GM12878 (cell line): ENCODE data around the gene ZC3H10. TPM values are rescaled to one million over a fixed set of nuclear protein-coding genes. Genes with fewer than 3 reads are reported as not detected.

Source experiments
- ATAC-seq: fragments of 200-7000 bp; cut with Tn5 transposase; 3 replicates; pipeline ENCODE4 v1.9.1; 2020; ENCODE audit warnings: mild to moderate bottlenecking, moderate library complexity
- BruUV-seq: library from RNA; stranded (reverse); fragments of 400-500 nt; replicated peaks from 2 replicates; lab custom pipeline; 2021; lab: Mats Ljungman, UMichigan
- CTCF ChIA-PET: fragments of 300-600 bp; sonication (Branson Sonifier 250); formaldehyde crosslinking; extraction: SDS; loops from one replicate; lab custom pipeline; 2021; ENCODE audit warnings: inconsistent platforms; lab: Yijun Ruan, JAX
- POLR2A ChIA-PET: fragments of 350-600 bp; formaldehyde crosslinking; extraction: SDS; loops from one replicate; lab custom pipeline; 2021; ENCODE audit warnings: inconsistent platforms; lab: Charles Lee
- RAD21 ChIA-PET: fragments of 300-600 bp; sonication (Branson Sonifier 250); formaldehyde crosslinking; loops from one replicate; lab custom pipeline; 2023; ENCODE audit warnings: antibody characterized with exemption; ENCODE audit not compliant: unreplicated experiment; lab: Charles Lee
- SMC1A ChIA-PET: fragments of 300-600 bp; sonication (Branson Sonifier 250); formaldehyde crosslinking; loops from one replicate; lab custom pipeline; 2023; ENCODE audit not compliant: unreplicated experiment, uncharacterized antibody; lab: Charles Lee
- DNase-seq: peaks from one replicate; pipeline ENCODE4 v3.0.0-alpha.2; 2011; ENCODE audit warnings: low read depth, low spot score
- FAIRE-seq: peaks from 3 replicates; lab custom pipeline; 2011; peaks lifted over from hg19 to GRCh38; lab: Jason Lieb, UNC
- H2AFZ ChIP-seq: 2 replicates; pipeline ENCODE4 v1.6.0; 2011; ENCODE audit warnings: low read depth, low read length, control low read depth; ENCODE audit not compliant: control insufficient read depth
- H3K27ac ChIP-seq: 2 replicates; pipeline ENCODE4 v1.5.1; 2011; ENCODE audit warnings: control low read depth; ENCODE audit not compliant: control insufficient read depth, insufficient read depth
- H3K27me3 ChIP-seq, 2 experiments: replicated peaks in 1 of 2; 2 replicates each; pipeline versions ENCODE4 v1.6.0 to v1.6.1; 2011; ENCODE audit warnings: low read length in 1 of 2; ENCODE audit not compliant: control insufficient read depth in 2 of 2, insufficient read depth in 2 of 2
- H3K36me3 ChIP-seq, 2 experiments: 2 replicates each; pipeline ENCODE4 v1.5.1; 2011; ENCODE audit warnings: low read length in 1 of 2; ENCODE audit not compliant: control insufficient read depth in 2 of 2, insufficient read depth in 2 of 2
- H3K4me1 ChIP-seq: 2 replicates; pipeline ENCODE4 v1.6.1; 2011; ENCODE audit warnings: mild to moderate bottlenecking, low read length, moderate library complexity, mixed read lengths; ENCODE audit not compliant: control insufficient read depth, insufficient read depth
- H3K4me2 ChIP-seq: 2 replicates; pipeline ENCODE4 v1.6.0; 2011; ENCODE audit warnings: control low read depth; ENCODE audit not compliant: control insufficient read depth, insufficient read depth
- H3K4me3 ChIP-seq: fragments of 200-600 bp; sonication (generic); 2 replicates; pipeline ENCODE4 v1.5.1; 2016
- H3K79me2 ChIP-seq: 2 replicates; pipeline ENCODE4 v1.6.0; 2011; ENCODE audit warnings: low read length; ENCODE audit not compliant: control insufficient read depth, insufficient read depth
- H3K9ac ChIP-seq: 2 replicates; pipeline ENCODE4 v1.8.0; 2011; ENCODE audit warnings: low read length, control low read depth, mixed read lengths; ENCODE audit not compliant: control insufficient read depth, insufficient read depth
- H3K9me3 ChIP-seq: replicated peaks from 3 replicates; pipeline ENCODE4 v1.5.1; 2011; ENCODE audit warnings: mild to moderate bottlenecking, low read length; ENCODE audit not compliant: control insufficient read depth, insufficient read depth
- H4K20me1 ChIP-seq: 2 replicates; pipeline ENCODE4 v1.6.0; 2011; ENCODE audit not compliant: control insufficient read depth, insufficient read depth
- EED ChIP-seq: sonication (generic); IDR thresholded peaks from 2 replicates; pipeline ENCODE4 v1.6.1; 2016; ENCODE audit warnings: antibody characterized with exemption, low read depth
- EP300 ChIP-seq, 2 experiments: fragments of 150-350 bp in 1 of 2; IDR thresholded peaks; 2 replicates each; pipeline ENCODE4 v1.6.1; 2011 to 2012; ENCODE audit warnings: low read depth in 2 of 2, low read length in 2 of 2, borderline replicate concordance in 1 of 2, improper control_type of control experiment in 1 of 2, inconsistent platforms in 1 of 2; ENCODE audit not compliant: control insufficient read depth in 1 of 2
- ETV6 ChIP-seq, 2 experiments: fragments of 450-650 bp in 1 of 2; IDR thresholded peaks in 1 of 2; conservative IDR thresholded peaks in 1 of 2; 2 replicates each; pipeline ENCODE4 v1.6.1; 2014; ENCODE audit warnings: antibody characterized with exemption in 1 of 2, borderline replicate concordance in 1 of 2, low read depth in 1 of 2, mild to moderate bottlenecking in 1 of 2, moderate library complexity in 1 of 2
- MEF2A ChIP-seq: IDR thresholded peaks from 2 replicates; pipeline ENCODE4 v1.6.1; 2011; ENCODE audit warnings: low read depth, mild to moderate bottlenecking, low read length, moderate library complexity; ENCODE audit not compliant: insufficient read depth
- MLLT1 ChIP-seq: fragments of 450-650 bp; IDR thresholded peaks from 2 replicates; pipeline ENCODE4 v1.6.1; 2016; ENCODE audit warnings: mild to moderate bottlenecking
- MTA3 ChIP-seq: IDR thresholded peaks from 2 replicates; pipeline ENCODE4 v1.6.1; 2012; ENCODE audit warnings: low read length, inconsistent platforms, borderline replicate concordance
- POLR2A ChIP-seq: IDR thresholded peaks from 2 replicates; pipeline ENCODE4 v1.6.1; 2011; ENCODE audit warnings: low read depth, mild to moderate bottlenecking, low read length
- POLR2AphosphoS5 ChIP-seq: IDR thresholded peaks from 2 replicates; pipeline ENCODE4 v1.6.1; 2011; ENCODE audit warnings: mild to moderate bottlenecking, low read length, inconsistent platforms
- SKIL ChIP-seq: fragments of 450-650 bp; IDR thresholded peaks from 2 replicates; pipeline ENCODE4 v1.6.1; 2017; ENCODE audit warnings: mild to moderate bottlenecking, low read depth, inconsistent platforms; ENCODE audit not compliant: poor library complexity, severe bottlenecking
- WGBS: methylation state at CpG from one replicate; pipeline ENCODE4 v1.1.6; 2016; ENCODE audit warnings: low lambda C conversion rate; ENCODE audit not compliant: insufficient replicate concordance, insufficient coverage; ENCODE audit errors: missing lambda C conversion rate; 5-methylcytosine and 5-hydroxymethylcytosine counted together
- in situ Hi-C: fragments of 300-500 bp; cut with MboI; formaldehyde crosslinking; loops from 9 replicates; pipeline ENCODE4 v1.14.3; 2018; ENCODE audit warnings: mixed read lengths
- intact Hi-C: fragments of 100-400 bp; cut with micrococcal nuclease; formaldehyde crosslinking; loops from one replicate; pipeline ENCODE4 v1.14.2; 2022; ENCODE audit not compliant: unreplicated experiment
- polyA plus RNA-seq, 11 experiments: library from polyadenylated mRNA; depleted of rRNA in 4 of 11; unstranded in 6 of 11; stranded (reverse) in 5 of 11; fragments of >200 nt; fragmentation: Nextera tagmentation in 4 of 11; fragmentation: Illumina TruSeq in 1 of 11; extraction: Ambion mirVana in 4 of 11; extraction: Trizol in 1 of 11; gene quantifications; 1 replicate in 1 of 11; 2 replicates in 10 of 11; pipeline versions ENCODE4 v1.2.1 to v1.2.3, GENCODE V29; 2011 to 2016; ENCODE audit warnings: inconsistent platforms in 2 of 11, missing spikeins in 2 of 11, low read depth in 1 of 11
- total RNA-seq, 4 experiments: library from RNA; depleted of rRNA in 3 of 4; stranded (reverse); fragments of >200 nt in 3 of 4; fragmentation: Illumina TruSeq in 1 of 4; extraction: Trizol in 1 of 4; gene quantifications; 2 replicates each; pipeline versions ENCODE4 v1.2.1 to v1.2.3, GENCODE V29; 2013 to 2021
- TF ChIP-seq, protein P1 (sequence below): fragments of 450-650 bp; formaldehyde crosslinking; IDR thresholded peaks from 2 replicates; pipeline ENCODE4 v1.5.0; 2022; ENCODE audit warnings: mild to moderate bottlenecking, missing genetic modification characterization

ZC3H10 gene
- total and polyA plus RNA-seq, 10 of the 15 experiments (the other 5 are each of a cell fraction or from before 2014, with no cell fraction given), result 0.56 to 6.4 (median 3.7) TPM

DNA sequence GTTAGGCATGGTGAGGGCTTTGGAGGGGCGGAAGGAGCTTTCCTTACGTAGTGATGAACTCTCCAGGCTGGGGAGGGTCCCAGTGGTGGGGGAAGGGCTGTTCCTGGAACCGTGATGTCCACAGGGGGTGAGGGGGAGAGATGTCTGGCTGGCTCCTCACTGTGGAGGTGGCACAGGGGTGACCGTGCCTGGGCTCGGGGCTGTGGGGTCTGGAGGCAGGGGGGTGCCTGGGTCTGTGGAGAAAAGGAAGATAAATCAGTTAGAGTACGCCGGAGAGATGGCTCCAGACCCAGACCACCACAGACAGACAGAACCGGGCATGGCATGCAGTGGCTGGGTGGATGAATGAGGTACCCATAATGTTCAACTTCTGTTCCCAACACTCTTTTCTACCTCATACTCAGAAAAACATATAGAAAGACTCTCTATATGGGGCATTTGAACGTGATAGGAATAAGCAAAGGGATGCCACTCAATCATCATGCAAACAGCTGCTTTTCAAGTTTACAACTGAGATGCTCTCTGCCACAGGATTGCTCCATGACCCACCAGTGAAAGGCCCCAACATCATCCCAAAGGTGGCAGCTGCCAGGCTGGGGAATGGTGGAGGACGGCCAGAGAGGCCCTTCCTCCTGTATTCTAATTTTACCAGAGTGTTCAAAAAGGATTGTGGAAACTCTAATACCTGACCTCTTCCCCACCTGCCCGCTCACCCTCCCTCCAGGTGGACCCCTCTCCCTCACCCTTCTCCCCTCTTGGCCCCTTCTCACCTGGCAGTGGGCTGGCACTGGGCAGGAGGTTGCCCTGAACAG is 45.7 kb downstream of the ZC3H10 start:
- ChIA-PET SMC1A (interaction anchor here (1.1 to 1.3 kb wide), 2 partner anchors 9 to 11 kb away, joined by 3 to 5 read pairs; no protein-coding TSS in a partner anchor), CTCF (interaction anchor here (1.1 to 2.2 kb wide), 3 partner anchors 25 to 168 kb away, joined by 4 to 7 read pairs (median 4); partner anchors contain the start of gene SMARCC2), POLR2A (interaction anchor here (0.6 to 1.7 kb wide), 6 partner anchors 12 to 298 kb away, joined by 3 to 6 read pairs (median 4); partner anchors contain the start of gene ESYT1), RAD21 (interaction anchor here (1.2 to 2.0 kb wide), 2 partner anchors 25 to 36 kb away, joined by 3 to 11 read pairs; partner anchors contain the start of genes ESYT1 and SMARCC2)
- intact Hi-C loops (no loop called here), in situ Hi-C loops (no loop called here)
- peaks cover 27% of the 10 kb centered on the region for H3K79me2 ChIP-seq
- FAIRE-seq (no peak), ATAC-seq (no peak), DNase-seq (no peak)
- no peak overlapping the region for H2AFZ ChIP-seq
- BruUV-seq, result no TSS peak
- H3K4me2 ChIP-seq, result no peak overlapping the region
- no peak overlapping the region for H3K27ac ChIP-seq
- peaks cover 25 to 40% of the 10 kb centered on the region in 2 experiments for H3K36me3 ChIP-seq
- H3K4me1 ChIP-seq, result peaks cover 14% of the 10 kb centered on the region
- no peaks in the 10 kb centered on the region for H4K20me1 ChIP-seq
- H3K9ac ChIP-seq, result no peak overlapping the region
- H3K4me3 ChIP-seq, result no peak overlapping the region
- no peaks in the 10 kb centered on the region for H3K9me3 ChIP-seq
- WGBS, result 93% methylated on average over 11 of the region's 11 CpGs
- no peaks in the 10 kb centered on the region for H3K27me3 ChIP-seq
- peak; percentile 69 for TF ChIP-seq POLR2AphosphoS5
- no peak for TF ChIP-seq EP300 (IDR thresholded peaks at IDR 0.05; ENCODE audit: borderline replicate concordance in 1 of 2, control insufficient read depth in 1 of 2, low read depth in 2 of 2, low read length in 2 of 2)
- peak; percentile 64 for TF ChIP-seq POLR2A
- TF ChIP-seq MEF2A, result no peak
- no peak for TF ChIP-seq MTA3
- TF ChIP-seq, protein P1, sequence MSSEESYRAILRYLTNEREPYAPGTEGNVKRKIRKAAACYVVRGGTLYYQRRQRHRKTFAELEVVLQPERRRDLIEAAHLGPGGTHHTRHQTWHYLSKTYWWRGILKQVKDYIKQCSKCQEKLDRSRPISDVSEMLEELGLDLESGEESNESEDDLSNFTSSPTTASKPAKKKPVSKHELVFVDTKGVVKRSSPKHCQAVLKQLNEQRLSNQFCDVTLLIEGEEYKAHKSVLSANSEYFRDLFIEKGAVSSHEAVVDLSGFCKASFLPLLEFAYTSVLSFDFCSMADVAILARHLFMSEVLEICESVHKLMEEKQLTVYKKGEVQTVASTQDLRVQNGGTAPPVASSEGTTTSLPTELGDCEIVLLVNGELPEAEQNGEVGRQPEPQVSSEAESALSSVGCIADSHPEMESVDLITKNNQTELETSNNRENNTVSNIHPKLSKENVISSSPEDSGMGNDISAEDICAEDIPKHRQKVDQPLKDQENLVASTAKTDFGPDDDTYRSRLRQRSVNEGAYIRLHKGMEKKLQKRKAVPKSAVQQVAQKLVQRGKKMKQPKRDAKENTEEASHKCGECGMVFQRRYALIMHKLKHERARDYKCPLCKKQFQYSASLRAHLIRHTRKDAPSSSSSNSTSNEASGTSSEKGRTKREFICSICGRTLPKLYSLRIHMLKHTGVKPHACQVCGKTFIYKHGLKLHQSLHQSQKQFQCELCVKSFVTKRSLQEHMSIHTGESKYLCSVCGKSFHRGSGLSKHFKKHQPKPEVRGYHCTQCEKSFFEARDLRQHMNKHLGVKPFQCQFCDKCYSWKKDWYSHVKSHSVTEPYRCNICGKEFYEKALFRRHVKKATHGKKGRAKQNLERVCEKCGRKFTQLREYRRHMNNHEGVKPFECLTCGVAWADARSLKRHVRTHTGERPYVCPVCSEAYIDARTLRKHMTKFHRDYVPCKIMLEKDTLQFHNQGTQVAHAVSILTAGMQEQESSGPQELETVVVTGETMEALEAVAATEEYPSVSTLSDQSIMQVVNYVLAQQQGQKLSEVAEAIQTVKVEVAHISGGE (CRISPR knock-in tag), result no peak
- no peak for TF ChIP-seq ETV6 (conservative IDR thresholded peaks at IDR 0.05 in 1 of 2, IDR thresholded peaks at IDR 0.05 in 1 of 2; ENCODE audit: borderline replicate concordance in 1 of 2, low read depth in 1 of 2)
- TF ChIP-seq SKIL, result no peak
- TF ChIP-seq MLLT1, result no peak
- no peak for TF ChIP-seq EED
